SIG-M5 treated with dmso at 0.1 percent for 504 hours (cell line): ENCODE measurements around the gene FHIT.

Source experiments
- DNase-seq: peaks from one replicate; lab custom pipeline; 2025; ENCODE audit not compliant: unreplicated experiment; lab: John Stamatoyannopoulos, UW

The FHIT gene

GRCh38 chr3:60386306-60386705 is 864.9 kb downstream of the FHIT start:
- peak; percentile 71 for DNase-seq

- no peak for DNase-seq
Measured at GRCh38 chr3:60384341-60384740, 866.9 kb downstream of the FHIT start.

DNA sequence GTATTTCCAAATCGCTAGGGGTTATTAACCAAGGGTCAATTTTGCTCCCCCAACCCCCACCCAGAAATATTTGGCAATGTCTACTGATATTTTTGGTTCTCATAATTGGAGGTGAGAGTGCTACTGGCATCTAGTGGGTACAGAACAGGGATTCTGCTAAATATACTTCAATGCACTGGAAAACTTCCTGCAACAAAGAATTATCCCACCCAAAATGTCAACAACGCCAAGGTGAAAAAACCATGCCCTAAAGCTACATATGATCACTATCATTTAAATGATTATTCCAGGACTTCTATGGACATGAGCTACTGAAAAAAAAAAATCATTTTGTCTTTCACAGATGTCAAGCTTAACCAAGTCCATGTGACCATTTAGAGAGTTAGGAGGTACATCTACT is 867.9 kb downstream of the FHIT start:
- no peak for DNase-seq

DNA sequence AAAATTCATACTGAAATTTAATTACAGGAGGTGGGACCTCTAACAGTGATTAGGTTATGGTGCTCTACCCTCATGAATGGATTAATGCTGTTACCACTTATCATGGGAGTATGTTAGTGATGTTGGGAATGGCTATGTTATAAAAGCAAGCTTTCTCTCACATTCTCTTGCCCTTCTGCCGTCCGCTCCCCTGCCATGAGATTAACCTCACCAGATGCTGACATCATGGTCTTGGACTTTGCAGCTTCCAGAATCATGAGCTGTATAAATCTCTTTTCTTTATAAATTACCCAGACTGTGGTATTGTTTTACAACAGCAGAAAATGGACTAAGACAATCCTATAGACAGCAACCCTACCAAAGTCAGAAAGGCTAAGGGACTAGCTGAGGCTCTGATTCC is 884.8 kb downstream of the FHIT start:
- no peak for DNase-seq

DNA sequence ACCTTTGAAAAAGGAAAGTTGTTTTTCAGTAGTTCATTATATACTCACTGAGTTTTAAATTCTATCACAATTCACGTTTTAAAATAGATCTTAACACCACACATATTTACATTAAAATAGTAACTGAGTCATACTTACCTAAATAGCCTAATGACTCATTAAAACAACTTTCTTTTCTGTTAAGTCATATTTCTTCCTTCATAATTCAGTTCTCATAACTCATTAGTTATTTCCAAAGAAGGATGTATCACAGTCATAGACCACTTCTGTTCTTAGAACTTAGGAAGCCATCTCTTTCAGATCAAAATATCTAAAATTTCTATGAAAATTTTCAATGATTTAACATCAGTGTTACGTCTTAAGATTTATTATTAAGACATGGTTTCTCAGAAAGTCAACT is 885.9 kb downstream of the FHIT start:
- DNase-seq: no peak

- DNase-seq: no peak
Measured at GRCh38 chr3:60364475-60364874, 886.8 kb downstream of the FHIT start.

DNA sequence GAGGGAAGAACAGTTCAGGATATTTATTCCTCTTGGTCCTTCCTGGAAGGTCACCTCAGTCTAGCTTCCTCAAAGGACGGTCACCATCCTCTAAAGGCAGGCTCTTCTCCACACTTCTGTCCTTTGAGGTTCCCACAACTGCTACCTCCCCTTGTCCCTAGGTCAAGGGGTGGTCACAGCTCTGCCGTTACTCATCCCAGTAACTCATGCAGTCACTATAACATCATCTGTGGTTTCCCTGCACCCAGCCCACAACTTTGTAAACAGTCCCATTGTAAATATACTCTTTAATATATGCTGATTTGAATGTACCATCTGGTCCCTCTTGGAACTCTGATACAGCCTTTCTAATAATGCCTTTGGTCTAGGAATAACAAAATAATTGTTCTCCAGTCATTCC is 887.4 kb downstream of the FHIT start:
- DNase-seq: no peak

- DNase-seq: no peak
Measured at GRCh38 chr3:60355825-60356224, 895.4 kb downstream of the FHIT start.

GRCh38 chr3:60351481-60351880 is 899.8 kb downstream of the FHIT start:
- no peak for DNase-seq

GRCh38 chr3:60344340-60344739 is 906.9 kb downstream of the FHIT start:
- no peak for DNase-seq

GRCh38 chr3:60343831-60344230 is 907.4 kb downstream of the FHIT start:
- DNase-seq: no peak

DNA sequence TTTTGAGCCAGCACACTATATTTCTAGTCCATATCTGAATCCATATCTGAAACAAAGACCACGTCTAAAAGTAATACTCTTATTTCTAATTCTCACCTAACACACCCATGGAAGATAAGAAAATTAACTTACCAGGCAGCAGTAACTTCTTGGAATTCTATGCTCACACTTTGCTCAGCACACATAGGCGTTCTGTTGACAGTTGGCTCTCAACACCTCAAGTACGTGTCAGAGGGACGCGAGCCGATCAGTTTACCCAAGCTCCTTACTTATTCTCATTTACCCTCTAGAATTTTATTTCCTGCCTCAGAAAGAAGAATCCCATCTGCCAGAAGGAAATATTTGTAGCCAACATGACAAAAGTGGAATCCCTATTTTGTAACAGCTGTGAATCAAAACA is 911.9 kb downstream of the FHIT start:
- DNase-seq: no peak

GRCh38 chr3:60337421-60337820 is 913.8 kb downstream of the FHIT start:
- DNase-seq: no peak

- DNase-seq: no peak
Measured at GRCh38 chr3:60336061-60336460, 915.2 kb downstream of the FHIT start.

DNA sequence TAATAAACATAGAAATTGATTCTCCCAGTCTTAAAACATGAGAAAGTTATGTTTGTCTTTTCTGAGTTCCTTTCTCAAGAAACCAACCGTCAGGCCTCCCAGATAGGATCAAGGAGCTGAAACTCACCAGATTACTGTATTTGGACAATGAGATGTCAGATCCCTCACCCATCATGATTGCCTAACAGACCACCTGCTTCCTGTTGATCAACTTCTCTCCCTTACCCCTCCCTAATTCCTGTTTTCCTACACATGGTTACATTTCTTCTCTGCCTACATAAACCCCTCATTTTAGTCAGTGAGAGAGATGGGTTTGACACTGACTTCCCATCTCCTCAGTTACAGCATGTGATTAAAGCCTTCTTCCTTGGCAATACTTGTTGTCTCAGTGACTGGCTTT is 917.5 kb downstream of the FHIT start:
- DNase-seq: peak; percentile 29

GRCh38 chr3:60330107-60330506 is 921.1 kb downstream of the FHIT start:
- DNase-seq: no peak

DNA sequence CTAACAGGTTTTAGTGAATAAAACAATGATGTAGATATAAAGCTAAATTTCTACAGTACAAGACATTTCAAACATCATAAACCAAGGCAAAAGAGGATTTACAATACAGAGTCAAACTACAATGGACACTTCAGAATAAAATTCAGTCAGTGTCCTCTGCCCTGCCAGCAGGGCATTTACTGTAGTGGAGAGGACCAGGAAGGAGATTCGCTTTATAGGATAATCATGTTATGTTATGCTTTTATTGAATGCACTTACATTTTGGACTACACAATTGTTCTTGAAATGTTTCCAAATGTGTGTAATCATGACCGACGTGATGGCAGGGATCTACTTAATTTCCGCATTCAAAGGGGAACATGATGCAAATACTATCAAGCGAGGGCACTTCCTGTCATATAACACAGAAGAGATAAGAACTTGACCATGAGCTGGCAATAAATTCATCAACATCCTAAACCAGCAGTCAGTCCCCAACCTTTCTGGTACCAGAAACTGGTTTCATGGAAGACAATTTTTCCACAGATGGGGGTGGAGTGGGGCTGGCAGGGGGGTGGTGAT is 925.6 kb downstream of the FHIT start:
- no peak for DNase-seq

GRCh38 chr3:60323651-60324050 is 927.6 kb downstream of the FHIT start:
- no peak for DNase-seq

DNA sequence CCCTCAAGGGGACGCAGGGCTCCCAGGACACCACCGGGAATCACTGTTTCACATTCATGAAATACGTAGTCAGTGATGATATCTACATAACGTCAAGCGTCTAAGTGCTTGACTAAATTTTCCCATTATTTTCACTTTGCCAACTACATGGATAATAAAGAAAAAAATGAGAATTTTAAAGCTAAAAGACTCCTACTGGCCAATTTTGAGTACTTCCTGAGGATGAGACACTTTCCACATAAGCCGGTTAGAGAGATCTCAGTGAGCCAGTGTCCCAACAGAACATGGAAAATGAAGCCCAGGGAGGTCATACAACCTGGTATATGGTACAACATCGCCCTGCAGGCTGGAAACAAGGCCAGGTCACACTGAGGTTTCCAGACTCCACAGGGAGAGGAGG is 928.1 kb downstream of the FHIT start:
- DNase-seq: no peak

- DNase-seq: no peak
Measured at GRCh38 chr3:60322298-60322856, 928.9 kb downstream of the FHIT start.

DNA sequence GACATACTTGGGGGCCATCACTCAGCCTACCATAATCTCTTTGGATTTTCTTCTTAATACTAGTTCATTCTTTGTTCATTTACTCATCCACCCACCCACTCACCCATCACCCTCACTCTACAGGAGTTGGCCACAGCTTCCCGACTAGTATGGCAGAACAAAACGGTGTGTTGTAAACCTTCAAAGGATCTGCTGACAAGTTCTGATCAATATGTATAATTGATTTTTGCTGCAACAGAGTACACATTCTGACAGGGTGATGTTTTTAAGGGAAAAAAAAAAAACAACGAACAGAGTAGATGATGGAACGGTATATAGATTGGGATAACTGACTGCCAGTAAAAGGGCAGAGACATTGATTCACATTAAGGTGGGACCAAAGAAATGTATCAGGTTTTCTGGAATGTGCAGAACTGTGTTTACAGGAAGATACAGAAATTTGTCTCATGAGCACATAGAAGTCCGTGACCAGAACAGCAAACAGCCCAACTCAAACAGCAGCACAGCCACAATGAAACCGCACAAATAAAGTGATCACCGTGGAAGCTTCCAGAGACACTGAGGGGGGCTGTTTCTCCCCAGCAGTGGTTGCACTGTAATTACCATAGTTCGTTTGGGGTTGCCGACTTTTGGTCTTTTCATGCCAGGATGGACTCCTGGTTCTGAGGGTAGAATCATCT is 931.9 kb downstream of the FHIT start:
- DNase-seq: no peak

- DNase-seq: no peak
Measured at GRCh38 chr3:60316121-60316797, 935.0 kb downstream of the FHIT start.
